ENCODE results near the gene EPHX1.
"Not testable (repeated sequence)": the region's sequence is repeated elsewhere in the genome, so short reads cannot be mapped to it uniquely, and the experiment has no call there.

The EPHX1 gene

DNA sequence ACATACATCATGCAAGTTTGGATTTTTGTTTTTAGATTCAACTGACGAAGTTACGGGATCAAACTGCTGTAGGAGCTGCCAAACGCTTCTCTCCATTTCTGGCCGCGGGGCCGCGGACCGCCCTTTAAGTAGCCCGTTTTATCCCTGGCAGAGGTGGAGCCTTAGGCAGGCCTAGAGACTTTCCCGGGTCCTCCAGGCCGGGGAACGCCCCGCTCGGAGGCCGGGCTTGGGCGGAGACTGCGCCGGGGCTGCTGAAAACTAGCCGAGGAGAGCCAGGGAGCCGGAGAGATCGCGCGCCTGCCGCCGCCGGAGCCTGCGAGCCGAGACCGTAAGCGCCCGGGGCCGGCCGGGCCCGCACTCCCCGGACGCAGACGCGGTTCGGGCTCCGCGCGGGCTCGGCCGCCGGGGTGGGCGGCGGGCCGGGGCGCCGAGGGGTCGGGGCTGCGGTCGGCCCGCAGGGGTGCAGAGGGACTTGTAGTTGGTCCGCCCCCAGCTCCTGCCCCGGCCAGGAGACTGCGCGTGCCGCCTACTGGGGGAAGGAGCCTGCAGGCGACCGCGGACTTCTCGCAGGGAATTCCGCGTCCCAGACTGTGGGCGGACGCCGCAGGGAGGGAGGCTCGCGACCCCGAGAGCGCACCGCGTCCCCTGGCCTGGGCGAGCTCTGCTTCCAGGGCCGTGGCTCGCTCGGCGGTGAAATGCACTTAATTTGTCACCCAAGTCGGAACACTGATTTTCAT, at the start of gene EPHX1:
Gene EPHX1 (plus strand): TSS at position 283 of the 737 bp plus-strand sequence. CDS start 18,606 bp downstream, outside the sequence.
- peak within 1 kb of the TSS; percentile 80 for H3K4me3 ChIP-seq (ENCODE audit: low read depth, low read length)

DNA sequence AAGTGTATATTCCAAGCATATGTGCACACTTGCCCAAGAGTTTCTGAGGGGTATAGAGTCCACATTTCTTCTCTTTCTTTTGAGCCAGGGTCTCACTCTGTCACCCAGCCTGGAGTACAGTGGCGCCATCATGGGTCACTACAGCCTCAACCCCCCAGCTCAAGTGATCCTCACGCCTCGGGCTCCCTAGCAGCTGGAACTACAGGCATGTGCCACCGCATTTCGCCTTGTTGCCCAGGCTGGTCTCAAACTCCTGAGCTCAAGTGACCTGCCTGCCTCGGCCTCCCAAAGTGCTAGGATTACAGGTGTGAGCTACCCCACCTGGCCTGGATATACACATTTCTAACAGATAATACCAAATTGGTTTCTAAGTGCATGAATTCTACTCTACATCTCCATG, 49.4 kb upstream of the EPHX1 start:
- no peak overlapping the region for H3K4me3 ChIP-seq (ENCODE audit: low read depth, low read length)

DNA sequence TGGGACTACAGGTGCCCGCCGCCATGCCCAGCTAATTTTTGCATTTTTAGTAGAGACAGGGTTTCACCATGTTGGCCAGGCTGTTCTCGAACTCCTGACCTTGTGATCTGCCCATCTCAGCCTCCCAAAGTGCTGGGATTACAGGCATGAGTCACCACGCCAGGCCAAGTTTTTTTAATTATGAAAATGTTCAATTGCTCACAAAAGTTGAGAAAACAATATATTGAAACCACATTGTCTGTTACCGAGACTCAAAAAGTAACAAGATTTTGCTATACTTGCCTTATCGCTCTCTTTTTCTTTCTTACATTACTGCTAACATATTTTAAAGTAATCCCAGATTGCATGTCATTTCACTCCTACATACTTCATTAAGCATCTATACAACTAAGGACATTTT, 48.5 kb upstream of the EPHX1 start:
- not testable (repeated sequence) for H3K4me3 ChIP-seq (ENCODE audit: low read depth, low read length)

DNA sequence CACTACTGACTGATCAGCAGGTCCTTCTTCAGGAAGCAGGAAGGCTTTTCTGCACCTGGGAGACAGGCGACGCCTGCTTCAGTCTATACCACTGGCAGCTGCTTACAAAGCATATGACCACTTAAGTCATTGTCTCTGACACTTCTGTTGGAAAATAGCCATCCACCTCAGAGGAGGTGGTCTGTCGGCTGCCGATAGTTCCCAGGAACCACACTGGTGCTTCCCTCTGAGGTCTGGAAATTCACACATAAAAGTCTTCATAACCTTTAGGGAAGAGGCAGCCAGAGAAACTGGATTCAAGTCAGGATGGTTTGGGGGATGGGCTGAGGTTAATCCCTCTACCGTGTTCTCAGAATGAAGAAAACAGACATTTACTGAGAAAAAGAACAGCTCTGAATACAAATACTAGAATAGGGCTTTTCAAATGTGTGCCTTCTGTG, 47.9 kb upstream of the EPHX1 start:
- H3K4me3 ChIP-seq (ENCODE audit: low read depth, low read length) = no peak overlapping the region

DNA sequence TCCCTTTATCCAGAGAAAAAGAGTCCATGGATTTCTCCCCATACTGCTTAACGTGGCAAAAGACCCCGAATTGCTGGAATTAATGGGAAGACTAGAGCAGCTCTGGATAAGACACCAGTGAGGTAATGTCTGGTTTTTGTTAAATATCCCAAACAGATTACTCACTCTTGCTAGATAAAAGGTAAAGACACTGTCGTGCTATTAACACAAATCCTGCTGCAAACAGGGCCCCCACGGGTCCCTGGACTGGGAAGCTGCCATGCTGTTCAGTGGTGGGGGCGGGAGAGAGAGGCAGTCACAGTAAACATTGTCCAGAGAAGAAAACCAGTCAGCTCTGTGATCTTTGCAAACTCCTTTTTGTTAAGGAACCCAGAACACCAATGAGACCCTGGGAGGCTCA, 47.5 kb upstream of the EPHX1 start:
- H3K4me3 ChIP-seq (ENCODE audit: low read depth, low read length) = no peak overlapping the region

DNA sequence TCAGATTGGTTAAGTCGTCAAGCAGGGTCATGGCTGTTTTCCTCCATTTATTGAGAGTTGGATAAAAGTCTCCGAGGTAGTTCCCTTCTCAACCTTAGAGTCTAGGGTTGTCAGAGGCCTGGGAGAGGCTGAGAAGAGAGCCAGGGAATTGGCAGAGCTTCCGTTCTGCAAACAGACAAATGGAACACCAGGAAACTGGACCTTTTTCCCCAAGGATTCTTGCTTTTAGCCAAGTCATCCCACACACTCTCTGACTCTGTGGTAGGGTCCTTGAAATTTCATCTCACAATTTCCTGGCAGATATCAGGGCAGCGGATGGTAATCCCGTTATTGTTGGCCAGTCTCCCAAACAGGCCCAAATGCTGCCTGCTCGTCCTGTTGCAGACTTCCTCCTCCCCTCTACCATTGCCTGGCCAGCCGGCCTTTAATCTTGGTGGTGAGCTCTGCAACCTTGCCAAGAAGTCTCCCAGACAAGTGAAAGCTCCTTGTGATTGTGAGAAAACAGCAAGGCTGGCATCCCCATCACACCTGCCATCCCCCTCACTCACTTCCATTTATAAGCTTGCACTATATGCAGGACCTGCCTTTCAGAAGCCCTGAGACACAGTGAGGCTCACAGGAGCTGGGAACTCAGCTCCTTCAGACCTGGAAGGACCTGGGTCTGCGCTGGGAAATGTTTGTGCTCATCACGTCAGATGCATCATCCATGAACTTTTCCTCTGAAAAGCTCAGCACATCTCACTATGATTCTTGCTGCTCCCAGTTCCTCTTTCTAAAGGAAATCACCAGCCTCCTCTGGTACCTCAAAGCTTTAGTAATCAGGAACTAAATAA, 46.0 kb upstream of the EPHX1 start:
- no peak overlapping the region for H3K4me3 ChIP-seq (ENCODE audit: low read depth, low read length)

DNA sequence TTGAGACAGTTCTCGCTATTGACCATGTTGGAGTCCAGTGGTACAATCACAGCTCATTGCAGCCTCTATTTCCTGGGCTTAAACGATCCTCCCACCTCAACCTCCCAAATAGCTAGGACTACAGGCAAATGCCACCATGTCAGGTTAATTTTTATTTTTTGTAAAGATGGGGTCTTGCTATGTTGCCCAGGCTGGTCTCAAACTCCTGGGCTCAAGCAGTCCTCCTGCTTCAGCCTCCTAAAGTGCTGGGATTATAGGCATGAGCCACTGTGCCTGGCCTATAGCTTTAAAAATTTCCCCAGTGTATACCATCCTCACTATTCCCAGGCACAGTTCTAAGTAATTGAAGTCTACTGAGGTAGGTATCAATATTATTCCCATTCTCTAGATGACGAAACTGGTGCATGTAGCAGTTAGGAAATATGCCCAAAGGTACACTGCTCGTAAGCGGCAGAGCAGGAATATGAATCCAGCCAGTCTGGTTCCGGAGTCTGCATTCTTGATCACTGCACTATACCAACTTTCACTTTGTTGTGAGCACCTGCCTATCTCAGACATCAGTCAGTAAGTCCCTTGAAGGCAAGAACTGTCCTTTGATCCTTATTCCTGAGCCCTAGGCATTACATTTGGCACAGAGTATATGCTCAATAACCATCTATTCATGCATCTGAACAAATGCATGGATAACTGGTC, 43.8 kb upstream of the EPHX1 start:
- no peak overlapping the region for H3K4me3 ChIP-seq (ENCODE audit: low read depth, low read length)

DNA sequence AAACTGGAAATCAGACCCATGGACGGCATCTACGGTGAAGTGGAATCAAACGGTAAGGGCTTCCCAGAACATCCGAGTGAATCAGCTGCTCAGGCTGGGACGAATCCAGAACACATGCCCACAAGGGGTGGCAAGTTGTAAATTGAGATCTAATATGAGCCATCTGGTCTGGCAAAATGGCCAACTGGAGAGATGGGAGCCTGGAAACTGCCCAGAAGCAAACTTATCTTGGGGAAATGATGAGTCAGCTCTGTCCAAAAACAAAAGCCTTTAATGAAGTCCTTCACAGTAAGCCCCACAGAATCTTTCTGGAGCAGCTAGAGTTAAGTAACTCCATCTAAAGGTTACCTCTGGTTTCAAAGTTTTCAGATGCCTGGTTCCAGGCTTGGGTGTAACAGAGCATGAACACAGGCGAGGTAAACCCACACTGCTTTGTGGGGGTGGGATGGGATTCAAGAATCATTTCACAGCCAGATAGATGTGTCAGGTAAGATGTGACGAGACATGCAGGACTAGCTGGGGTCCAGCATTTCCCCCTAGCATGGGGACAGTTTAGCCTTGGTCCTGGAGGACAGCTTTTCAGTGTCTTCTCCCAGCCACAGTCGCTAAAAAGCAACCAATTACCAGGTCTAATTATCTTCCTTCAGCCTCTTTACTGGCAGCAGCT, 42.8 kb upstream of the EPHX1 start:
- no peak overlapping the region for H3K4me3 ChIP-seq (ENCODE audit: low read depth, low read length)

DNA sequence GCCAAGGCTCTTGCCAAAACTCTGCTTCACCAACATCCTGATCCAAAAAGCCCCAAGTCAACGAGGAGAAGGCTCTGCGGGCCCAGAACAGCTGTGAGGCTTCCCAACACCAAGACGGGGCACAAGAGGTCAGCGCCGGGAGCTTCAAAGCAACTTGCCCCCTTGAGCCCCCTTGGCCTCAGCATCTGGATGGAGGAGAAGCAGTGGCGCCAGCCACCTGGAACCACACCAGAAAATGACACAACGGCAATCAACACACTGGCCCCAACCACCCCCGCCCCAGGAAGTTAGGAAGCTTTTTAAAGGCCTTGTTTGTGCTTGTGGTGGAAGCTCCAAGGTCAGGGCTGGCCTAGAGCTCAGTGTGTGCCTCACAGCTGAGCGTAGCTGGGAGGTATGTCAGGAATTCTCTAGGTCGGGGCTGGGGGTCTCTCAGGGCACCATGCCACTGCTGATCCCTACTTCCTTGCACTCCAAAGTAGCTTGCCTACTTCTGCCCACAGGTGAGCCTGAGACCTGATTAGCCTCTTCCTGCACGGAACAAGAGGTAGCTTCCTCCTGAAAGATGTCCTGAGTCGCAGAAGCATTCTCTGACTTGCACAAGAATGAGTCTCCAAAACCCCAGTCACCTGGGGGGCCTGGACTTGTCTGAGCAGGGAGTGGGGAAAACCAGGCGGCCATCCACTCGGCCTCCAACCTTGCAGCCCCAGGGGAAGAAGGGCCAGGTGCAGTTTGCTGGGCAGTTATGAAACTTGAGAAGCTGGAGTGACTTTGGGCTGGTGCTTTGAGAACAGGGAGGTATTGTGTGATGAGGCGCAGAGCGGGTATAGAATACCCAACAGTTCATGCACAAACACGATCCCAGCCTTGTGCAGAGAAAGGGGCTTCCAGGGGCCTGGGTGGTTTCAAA, 42.0 kb upstream of the EPHX1 start:
- no peak overlapping the region for H3K4me3 ChIP-seq (ENCODE audit: low read depth, low read length)

DNA sequence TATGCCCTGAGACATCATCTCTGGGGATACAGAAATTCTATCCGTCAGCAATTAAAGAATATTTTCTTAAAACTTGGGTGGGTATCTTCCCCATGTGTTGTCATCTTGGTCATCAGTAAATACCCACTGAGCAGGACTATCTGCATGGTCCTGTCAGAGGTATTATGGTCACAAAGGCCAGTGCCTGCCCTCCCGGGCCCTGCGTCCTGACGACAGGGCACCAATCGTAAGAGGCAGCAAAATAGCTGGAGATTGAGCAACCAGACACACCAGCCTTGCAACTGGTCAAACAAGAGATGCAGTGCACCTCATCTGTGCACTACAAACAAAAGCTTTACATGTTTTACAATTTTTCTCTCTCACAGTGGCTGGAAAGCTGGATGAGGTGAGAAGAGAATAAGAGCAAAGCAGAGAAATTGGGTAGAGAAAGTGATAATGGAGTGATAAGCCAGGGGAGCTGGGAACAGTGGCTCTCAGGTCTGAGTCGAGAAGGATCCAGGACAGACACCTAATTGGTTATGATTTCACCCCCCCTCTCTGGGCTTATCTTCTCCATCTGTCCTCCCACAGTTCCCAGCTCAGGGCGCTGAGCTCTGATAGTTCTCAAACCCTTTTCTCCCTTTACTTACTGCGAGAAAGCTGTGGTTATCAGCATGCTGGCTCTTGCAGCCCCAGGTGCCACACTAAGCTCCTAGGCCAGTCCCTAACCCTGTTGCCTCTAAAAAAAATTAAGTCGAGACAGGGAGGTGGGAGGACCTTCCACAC, 41.1 kb upstream of the EPHX1 start:
- H3K4me3 ChIP-seq (ENCODE audit: low read depth, low read length) = no peak overlapping the region

DNA sequence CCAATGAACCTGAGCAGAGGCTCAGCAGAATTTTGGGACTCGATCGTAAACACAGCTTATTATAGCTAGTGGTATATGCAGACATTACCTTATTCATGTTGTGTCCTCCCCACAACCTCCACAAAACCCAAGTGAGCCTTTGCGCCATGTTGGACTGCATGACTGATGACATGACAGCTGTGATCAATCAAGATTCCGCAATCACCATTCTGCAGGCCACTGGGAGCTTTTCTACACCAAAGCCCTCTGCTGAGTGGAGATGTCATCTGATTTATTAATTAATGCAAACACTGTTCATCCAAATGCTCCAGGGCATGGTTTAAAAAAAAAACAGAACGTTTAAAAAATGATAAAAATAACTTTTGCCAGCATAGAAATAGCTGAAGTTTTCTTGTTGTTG, 40.2 kb upstream of the EPHX1 start:
- no peak overlapping the region for H3K4me3 ChIP-seq (ENCODE audit: low read depth, low read length)

DNA sequence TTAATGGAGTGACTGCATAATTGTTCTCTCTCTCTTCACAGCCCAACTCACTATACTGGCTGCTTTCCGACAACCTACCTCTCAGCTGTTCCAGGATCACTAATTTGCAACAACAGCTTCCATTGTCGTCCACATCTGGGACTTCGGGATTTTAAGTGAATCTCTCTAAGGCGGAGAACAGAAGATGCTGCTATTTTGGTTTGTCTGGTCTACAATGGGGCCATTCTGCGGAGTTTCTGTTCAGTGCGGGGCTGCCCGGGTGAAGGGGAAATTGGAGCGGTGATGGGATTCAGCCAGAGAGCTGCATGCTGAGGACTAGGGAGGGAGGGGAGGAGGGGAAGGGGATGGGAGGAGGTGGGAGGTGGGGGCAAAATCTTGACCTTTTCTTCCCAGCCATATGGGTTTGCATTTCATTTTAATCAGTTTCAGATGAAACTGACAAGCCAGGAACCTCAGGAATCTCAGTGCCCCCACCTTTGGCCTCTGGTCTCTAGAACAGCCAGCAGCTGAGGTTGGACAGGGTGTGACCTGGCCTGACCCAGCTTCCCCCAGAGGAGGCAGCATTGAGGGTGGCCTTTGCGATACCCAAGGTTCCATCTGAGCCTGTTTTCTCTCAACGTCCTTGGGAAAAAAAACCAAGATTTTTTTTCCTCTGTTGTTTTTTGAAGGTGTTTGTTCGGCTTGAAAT, 39.2 kb upstream of the EPHX1 start:
- no peak overlapping the region for H3K4me3 ChIP-seq (ENCODE audit: low read depth, low read length)

DNA sequence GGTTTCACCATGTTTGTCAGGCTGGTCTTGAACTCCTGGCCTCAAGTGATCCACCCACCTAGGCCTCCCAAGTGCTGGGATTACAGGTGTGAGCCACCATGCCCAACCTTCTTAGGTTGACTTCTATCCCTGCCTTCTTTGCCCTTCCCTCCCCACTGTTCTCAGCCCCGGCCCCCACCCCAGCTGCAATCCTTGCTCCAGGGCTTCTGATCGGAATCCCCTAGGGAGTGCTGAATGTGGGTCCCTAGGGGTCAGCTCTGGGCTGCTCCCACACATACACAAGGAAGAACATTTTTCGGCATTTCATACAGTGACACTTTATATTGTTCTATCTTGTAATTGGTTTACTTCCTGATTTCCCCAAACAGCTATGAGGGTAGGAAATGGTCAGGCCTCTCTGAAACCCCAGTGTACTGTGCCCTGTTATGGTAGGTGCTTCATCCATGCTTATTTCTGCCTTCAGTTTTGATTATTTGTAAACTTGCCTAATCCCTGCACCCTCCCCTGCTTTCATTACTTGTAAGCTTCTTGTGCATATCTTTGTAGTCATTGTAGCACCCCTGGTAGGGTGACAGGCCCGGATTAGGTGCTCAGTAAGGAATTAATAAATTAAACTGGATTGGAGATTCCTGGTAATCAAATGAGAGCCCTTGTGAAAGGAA, 38.1 kb upstream of the EPHX1 start:
- no peak overlapping the region for H3K4me3 ChIP-seq (ENCODE audit: low read depth, low read length)

DNA sequence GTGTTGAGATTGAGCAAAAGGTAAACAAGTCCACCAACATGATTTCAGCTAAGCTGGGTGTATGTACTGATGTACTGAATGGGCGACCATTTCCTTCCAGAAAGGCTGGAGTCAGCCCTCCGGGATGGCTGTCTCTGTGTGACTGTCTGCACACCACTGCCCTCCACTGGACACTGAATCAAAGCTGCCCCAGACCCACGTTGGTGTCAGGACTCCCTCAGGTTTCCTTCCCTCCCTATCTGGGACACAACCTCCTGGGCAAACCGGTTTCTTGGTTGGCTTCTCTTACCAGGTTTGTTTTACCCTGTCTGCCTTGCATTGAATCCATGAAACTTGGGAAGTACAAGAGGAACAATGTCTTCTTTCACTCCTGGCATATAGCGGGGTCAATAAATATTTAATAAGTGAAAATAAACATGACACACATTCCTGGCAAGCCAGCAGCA, 37.6 kb upstream of the EPHX1 start:
- H3K4me3 ChIP-seq (ENCODE audit: low read depth, low read length) = no peak overlapping the region

DNA sequence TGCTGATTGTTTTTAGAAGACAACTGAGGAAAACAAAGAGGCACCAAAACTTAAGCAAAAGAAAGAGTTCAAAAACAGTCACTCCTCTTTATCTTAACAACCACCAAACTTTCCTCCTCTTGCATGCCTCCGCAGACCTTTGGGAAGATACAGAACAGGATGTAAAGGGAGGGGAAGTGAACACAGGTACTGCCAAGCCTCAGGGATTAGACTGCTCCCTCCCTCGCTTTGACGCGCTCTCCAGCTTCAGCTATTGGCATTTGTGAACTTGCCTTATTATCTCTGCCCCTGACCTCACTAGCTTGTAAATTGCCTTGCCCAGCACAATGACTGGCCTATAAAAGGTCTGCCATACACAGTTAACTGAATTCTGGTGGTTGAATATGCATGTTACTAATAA, 37.1 kb upstream of the EPHX1 start:
- no peak overlapping the region for H3K4me3 ChIP-seq (ENCODE audit: low read depth, low read length)

DNA sequence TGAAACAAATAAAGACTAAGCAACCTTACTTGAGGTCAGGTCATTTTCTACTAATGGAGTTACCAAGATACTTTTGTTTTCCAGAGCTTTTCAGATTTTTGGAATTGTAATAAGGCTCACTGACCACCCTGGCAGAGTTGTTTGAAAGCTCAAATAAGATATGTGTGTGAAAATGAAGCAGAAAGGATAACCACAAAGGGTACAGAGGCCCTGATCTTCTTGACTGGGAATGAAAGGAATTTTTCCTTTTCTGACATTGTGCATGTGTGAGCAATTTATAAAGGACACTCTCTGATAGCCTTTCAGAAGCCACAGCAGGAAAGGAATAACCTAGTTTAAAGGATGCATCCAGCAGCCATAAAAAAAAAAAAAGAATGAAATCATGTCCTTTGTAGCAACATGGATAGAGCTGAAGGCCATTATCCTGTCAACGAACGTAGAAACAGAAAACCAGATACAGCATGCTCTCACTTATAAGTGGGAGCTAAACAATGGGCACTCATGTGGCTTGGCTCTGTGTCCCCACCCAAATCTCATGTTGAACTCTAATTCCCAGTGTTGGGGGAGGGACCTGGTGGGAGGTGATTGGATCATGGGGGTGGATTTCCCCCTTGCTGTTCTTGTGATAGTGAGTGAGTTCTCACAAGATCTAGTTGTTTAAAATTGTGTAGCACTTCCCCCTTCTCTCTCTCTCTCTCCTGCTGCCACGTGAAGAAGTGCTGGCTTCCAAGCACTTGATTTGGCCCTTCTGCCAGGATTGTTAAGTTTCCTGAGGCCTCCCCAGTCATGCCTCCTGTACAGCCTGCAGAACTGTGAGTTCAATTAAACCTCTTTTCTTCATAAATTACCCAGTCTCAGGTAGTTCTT, 35.4 kb upstream of the EPHX1 start:
- no peak overlapping the region for H3K4me3 ChIP-seq (ENCODE audit: low read depth, low read length)

DNA sequence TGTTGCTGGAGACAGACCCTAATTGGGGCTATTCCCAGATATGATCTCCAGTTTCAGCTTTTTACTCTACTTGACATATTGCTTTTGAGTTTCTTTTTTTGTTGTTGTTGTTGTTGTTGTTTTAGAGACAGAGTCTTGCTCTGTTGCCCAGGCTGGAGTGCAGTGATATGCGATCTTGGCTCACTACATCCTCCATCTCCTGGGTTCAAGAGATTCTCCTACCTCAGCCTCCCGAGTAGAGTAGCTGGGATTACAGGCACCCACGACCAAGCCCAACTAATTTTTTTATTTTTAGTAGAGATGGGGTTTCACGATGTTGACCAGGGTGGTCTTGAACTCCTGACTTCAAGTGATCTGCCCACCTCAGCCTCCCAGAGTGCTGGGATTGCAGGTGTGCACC, 33.6 kb upstream of the EPHX1 start:
- H3K4me3 ChIP-seq (ENCODE audit: low read depth, low read length) = no peak overlapping the region
